GM19463 (cell line): ENCODE data around the gene EHMT1.
A peak's percentile ranks its signal among the peaks of the same experiment; 100 is the strongest.

Experiments
- ATAC-seq: cut with Tn5 transposase; IDR thresholded peaks from one replicate; pipeline ENCODE4 v1.9.1; 2021; ENCODE audit warnings: mild to moderate bottlenecking, moderate library complexity; ENCODE audit not compliant: unreplicated experiment

EHMT1 gene

GRCh38 chr9:137757139-137757538 is 138.3 kb downstream of the EHMT1 start:
- no peak for ATAC-seq

- no peak for ATAC-seq
Observed at GRCh38 chr9:137757613-137758029, 138.8 kb downstream of the EHMT1 start.

GRCh38 chr9:137758067-137758466 is 139.3 kb downstream of the EHMT1 start:
- no peak for ATAC-seq

- no peak for ATAC-seq
Observed at GRCh38 chr9:137759117-137759516, 140.3 kb downstream of the EHMT1 start.

GRCh38 chr9:137759649-137760321 is 141.0 kb downstream of the EHMT1 start:
- ATAC-seq = no peak

GRCh38 chr9:137760426-137760825 is 141.6 kb downstream of the EHMT1 start:
- ATAC-seq = no peak

GRCh38 chr9:137761032-137761431 is 142.2 kb downstream of the EHMT1 start:
- no peak for ATAC-seq

- ATAC-seq = no peak
Observed at GRCh38 chr9:137761793-137762192, 143.0 kb downstream of the EHMT1 start.

GRCh38 chr9:137762414-137763061 is 143.7 kb downstream of the EHMT1 start:
- ATAC-seq = peak; percentile 61

- ATAC-seq = no peak
Observed at GRCh38 chr9:137763271-137763955, 144.6 kb downstream of the EHMT1 start.

GRCh38 chr9:137764171-137764671 is 145.4 kb downstream of the EHMT1 start:
- ATAC-seq = no peak

- no peak for ATAC-seq
Observed at GRCh38 chr9:137764981-137765380, 146.2 kb downstream of the EHMT1 start.

- ATAC-seq = no peak
Observed at GRCh38 chr9:137765536-137765935, 146.7 kb downstream of the EHMT1 start.

- ATAC-seq = no peak
Observed at GRCh38 chr9:137771580-137771979, 152.8 kb downstream of the EHMT1 start.

GRCh38 chr9:137772281-137772873 is 153.6 kb downstream of the EHMT1 start:
- no peak for ATAC-seq

GRCh38 chr9:137774775-137775386 is 156.1 kb downstream of the EHMT1 start:
- no peak for ATAC-seq

GRCh38 chr9:137776306-137776995 is 157.6 kb downstream of the EHMT1 start:
- ATAC-seq = no peak

GRCh38 chr9:137777761-137778160 is 159.0 kb downstream of the EHMT1 start:
- no peak for ATAC-seq

GRCh38 chr9:137778336-137778735 is 159.5 kb downstream of the EHMT1 start:
- ATAC-seq = no peak

- no peak for ATAC-seq
Observed at GRCh38 chr9:137778914-137779313, 160.1 kb downstream of the EHMT1 start.
